ENCODE results near the gene PLA1A.
"Not testable (repeated sequence)": the region's sequence is repeated elsewhere in the genome, so short reads cannot be mapped to it uniquely, and the experiment has no call there.

The PLA1A gene

DNA sequence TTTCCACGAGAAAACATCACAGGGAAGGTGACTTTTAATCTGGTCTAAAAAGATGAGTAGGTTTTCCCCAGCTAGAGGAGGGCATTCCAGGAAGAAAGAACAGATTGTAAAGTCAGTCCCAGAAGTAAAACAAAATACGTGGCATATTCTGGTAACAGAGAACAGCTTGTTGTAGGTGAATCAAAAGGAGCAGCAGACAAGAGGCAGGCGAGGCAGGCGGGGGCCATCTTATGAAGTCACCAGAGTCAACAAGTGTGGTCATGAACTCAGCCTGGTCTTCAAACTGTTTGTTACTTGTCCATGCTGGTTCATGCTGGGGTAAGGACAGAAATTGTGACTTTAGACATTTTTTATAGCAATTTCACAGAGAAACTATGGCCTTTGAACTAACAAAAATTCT is 66.7 kb downstream of the PLA1A start:
- DNase-seq (ENCODE audit: low read depth), result no peak

DNA sequence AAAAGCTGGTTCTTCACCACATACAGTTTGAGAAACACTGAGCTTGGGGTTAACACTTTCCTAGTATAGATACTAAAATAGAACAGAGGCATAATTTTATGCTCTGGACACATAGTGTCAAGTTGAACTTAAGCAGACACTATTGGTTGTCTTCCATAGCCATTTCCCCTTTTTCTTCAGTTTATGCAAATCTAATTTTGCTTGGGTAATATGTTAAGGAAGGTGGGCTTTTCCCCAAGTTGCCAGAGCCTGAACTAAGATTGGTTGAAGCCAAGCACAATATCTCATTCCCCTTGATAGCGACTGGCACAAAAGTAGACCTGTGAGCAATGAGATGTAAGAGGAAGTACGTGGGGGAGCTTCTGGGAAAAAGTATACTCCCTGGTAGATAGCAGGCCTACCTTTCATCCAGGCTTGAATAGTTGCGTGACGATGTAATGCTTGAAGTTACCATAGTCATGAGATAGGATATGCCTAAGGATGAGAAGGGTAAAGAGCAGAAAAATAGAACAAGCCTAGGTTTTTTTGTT is 67.2 kb downstream of the PLA1A start:
- no peak for DNase-seq (ENCODE audit: low read depth)

DNA sequence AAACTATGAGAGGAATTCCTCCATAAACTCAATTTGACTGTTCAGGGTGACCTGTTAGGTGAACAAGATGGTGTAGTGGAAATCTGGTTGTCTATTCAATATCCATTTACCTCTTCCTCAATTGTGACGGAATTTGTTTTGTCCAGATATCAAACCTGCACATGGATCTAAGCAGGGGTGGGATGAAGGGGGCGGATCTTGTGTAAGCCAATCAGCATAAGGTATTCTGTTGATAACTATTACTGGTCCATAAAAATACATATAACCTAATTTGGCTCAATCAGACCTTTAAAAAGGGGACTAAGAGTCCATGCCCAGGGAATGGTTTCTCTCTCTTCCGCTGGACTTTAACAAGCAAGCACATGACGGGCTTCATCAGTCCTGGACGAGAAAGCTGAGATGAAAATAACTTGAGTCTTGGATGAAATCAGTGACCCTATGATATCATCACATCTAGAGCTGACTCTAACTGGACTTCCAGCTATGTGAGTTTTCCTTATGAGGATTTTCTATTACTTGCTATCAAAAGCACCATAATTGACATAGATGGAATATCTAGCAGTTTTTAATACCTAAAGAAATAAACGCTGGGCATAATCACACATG is 68.4 kb downstream of the PLA1A start:
- DNase-seq (ENCODE audit: low read depth), result no peak

DNA sequence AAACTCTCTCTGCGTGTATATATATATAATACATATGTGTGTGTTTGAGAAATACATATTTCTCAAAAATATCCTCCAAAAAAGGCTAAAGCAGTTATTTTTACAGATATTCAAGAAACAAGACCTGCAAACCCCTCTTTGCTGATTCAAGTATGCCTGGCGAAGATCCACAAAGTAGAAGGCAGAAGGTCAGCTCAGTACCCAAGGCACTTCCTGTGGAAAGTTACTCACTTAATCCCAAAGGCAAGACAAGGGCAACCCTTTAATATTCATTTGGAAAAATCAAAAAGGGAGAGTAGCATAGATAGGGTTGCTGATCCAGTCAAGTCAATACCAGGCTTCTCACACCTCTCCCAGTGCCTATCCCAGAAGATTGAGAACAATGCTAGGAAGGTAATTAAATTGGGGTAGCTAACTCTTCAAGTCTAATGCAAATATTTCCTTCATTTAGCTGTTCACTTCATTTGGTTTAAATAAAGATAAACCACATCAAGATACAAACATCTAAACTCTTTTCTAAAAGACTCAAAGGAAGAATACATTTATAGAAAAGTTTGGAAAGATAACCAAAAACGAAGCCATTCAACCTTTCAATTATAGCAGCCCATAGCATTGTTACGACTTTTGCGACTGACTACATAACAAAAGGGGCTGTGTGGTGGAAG is 72.4 kb downstream of the PLA1A start:
- no peak for DNase-seq (ENCODE audit: low read depth)

DNA sequence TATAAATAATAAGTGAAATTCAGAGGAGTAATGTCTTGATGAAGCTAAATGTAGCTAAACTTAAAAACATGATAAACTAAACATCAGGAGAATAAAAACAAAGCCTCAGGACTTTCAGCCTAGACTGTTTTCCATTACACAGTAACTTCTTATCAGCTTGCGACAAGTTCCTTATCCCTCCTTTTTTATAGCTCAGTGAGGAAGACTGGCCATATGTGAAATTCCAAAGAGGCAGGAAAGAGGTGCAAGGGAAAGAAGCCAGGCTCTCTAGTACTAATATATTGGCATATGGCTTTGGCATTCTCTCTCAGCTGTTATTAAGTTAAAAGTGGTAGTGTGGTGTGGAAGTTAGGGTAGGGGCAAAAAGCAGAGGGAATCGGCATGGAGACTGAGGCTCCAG is 75.1 kb downstream of the PLA1A start:
- DNase-seq (ENCODE audit: low read depth), result no peak

DNA sequence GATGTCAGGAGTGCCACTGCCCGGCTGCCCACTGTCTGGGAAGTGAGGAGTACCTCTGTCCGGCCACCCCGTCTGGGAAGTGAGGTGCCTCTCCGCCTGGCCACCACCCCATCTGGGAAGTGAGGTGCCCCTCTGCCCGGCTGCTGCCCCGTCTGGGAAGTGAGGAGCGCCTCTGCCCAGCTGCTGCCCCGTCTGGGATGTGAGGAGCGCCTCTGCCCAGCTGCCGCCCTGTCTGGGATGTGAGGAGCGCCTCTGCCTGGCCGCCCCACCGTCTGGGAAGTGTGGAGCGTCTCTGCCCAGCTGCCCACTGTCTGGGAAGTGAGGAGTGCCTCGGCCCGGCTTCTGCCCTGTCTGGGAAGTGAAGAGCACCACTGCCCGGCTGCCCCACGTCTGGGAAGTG is 76.2 kb downstream of the PLA1A start:
- no peak for DNase-seq (ENCODE audit: low read depth)

DNA sequence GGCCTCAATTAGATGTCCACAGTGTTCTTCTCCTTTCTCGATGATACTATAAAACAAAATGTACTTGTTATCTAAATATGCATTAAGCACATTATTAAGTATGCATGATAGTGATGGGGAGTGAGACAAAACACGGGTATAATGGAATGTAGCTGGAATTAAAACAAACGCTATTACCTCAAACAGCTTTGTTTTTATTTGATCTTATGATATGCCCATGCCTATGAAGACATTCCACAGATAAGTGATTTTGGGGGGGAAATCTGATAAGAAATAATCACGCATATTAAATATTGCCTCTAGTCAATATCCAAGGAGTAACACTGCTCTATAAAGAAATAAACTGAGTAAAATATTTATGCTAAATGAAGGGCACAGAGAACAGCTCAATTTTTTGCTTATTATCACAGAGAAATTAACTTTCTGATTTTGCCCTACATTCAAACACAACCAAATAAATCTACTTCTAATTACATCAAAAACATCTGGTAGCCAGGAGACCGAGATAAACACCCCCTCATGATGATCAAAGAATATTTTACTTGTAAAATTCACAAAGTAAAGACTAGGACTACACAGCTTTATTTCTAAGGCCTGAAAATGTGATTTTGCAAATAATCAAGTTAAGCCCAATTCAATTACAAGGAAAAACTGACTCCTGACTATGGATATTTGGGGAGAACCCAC is 77.6 kb downstream of the PLA1A start:
- DNase-seq (ENCODE audit: low read depth), result no peak

DNA sequence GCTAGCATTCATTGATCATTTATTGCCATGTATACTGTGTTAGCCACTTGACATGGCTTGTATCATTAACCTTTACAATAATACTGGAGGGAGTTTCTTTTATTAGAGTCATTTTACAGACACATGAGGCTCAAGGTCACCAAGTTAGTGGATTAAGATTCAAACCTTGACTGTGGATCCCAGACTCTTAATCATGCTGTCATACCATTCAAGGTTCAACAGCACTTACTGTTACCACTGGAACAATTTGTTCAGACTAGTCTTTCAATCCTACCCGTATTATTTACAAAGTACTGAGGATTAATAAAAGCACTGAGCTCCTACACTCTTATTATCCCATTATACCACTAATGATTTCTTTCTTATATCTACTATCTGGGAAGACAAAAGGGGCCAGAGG is 78.3 kb downstream of the PLA1A start:
- no peak for DNase-seq (ENCODE audit: low read depth)

DNA sequence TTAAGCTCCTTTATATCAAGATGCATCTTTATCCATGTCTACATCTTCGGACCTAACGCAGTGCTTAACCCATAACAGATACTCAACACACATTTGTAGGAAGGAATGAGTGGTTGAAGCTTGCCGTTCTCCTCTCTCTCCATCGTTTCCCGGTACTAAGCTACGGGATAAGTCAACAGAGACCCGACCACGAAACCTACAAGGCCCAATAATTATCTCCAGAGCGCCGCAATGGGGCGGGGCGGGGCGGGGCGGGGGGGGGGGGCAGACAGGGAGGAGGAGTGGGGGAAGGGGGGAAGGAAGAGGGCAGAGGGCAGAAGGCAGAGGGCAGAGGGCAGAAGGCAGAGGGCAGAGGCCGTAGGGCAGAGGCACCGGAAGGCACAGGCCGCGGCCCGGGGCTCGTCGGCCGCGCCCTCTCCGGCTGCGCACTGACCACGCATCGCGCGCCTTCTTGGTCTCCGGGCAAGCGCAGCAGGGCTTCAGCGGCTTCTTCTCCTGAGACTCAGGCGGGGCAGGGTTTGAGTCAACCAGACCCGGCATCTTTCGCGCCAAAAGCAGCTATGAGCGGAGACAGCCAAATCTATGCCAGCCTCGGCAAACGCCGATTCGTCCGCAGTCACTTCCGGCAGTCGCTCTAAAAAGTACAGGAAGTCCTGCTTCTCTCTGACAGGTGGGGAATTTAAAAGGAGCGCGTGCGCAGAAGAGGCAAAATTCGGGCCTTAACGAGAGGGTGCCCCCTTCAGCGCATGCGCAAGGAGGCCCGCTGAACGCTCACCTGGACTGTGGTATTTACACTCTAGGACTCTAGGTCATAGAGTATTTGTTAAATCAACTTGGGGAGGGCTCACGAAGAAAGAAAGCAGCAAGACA is 79.3 kb downstream of the PLA1A start, which contains the start of gene COX17:
Gene COX17, minus strand, starts transcription at position 636 of the 870 bp plus-strand sequence. Its CDS starts 96 bp downstream, at position 540.
- peak; percentile 85 for DNase-seq (ENCODE audit: low read depth)

DNA sequence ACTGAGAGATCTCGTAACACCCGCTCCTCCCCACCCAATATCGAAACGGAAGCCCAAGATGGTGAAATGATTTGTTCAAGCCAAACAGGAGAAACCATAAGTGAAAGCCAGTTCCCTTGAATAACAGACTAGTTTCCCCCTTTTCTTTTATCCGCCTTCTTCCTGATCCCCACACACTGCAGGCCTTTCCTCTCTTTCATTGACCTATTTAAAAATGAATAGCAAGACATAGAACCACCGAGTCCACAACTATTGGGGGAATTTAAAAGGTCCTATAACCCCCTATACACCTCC is 79.9 kb downstream of the PLA1A start:
- DNase-seq (ENCODE audit: low read depth), result no peak

DNA sequence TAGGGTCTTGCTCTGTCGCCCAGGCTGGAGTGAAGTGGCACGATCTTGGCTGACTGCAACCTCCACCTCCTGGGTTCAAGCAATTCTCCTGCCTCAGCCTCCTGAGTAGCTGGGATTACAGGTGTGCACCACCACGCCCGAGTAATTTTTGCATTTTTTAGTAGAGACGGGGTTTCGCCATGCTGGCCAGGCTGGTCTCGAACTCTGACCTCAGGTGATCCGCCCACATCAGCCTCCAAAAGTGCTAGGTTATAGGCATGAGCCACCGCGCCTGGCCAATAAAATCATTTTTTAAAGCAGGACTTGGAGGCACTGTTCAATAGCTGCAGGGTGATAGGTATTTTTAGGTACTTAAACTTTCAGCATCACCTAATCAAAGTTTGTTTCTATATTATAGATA is 80.5 kb downstream of the PLA1A start:
- DNase-seq (ENCODE audit: low read depth), result not testable (repeated sequence)
